ENCODE results near the gene BCL11A.

DNA sequence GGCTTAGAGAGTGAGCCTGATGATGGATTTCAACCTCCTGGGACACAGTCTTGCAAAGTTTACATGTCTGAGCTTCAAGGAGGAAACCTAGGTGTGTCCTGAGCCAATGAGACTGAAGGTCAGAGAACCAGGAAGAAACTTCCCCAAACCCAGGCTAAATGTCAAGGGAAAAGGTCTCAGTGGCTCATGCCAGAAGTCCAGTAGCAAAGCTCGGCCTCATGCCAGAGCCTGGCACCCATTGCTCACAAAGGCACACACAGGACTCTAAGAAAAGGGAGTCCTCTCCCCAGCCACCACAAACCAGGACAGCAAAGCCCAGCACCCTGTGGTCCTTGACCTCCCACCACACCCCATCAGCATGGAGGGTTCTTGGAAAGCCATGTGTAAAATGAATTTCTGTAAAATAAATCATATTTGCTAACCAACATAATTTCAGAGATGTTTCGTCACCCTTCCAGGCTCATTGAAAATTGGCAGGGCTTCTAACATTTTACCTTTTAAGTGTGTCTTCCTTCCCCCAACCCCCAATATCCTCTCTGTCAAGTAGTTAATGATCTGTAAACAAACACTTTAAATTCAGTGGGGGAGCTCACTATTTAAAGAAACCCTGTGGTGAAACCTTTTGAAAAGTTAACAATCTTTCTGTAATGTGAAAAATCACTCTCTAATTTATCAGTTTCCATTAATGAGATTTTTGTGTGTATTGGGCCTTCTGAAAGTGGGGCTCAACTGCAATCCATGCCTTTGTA lies 77.1 kb downstream of the BCL11A start:
- TF ChIP-seq CTCF (optimal IDR thresholded peaks at IDR 0.05 in 1 of 3, IDR thresholded peaks at IDR 0.05 in 1 of 3, conservative IDR thresholded peaks at IDR 0.05 in 1 of 3; ENCODE audit: extremely low read depth in 1 of 3, insufficient read depth in 2 of 3, low read length in 3 of 3) (no peak), EZH2 (IDR thresholded peaks at IDR 0.05; ENCODE audit: low read length) (no peak)

All from keratinocyte (primary cell).